HepG2 (cell line): ENCODE measurements around the gene PRRT1. TPM values are rescaled to one million over a fixed set of nuclear protein-coding genes. Genes with fewer than 3 reads are reported as not detected.
A peak's percentile ranks its signal among the peaks of the same experiment; 100 is the strongest.

Source experiments
- ARID4A ChIP-seq: sonication (generic); formaldehyde crosslinking; IDR thresholded peaks from 2 replicates; pipeline ENCODE4 v1.5.0; 2020; ENCODE audit warnings: mild to moderate bottlenecking, missing genetic modification reagents, borderline replicate concordance
- DMAP1 ChIP-seq: IDR thresholded peaks from 2 replicates; pipeline ENCODE4 v1.6.1; 2016
- HDAC1 ChIP-seq: sonication (generic); formaldehyde crosslinking; IDR thresholded peaks from 2 replicates; pipeline ENCODE4 v1.5.1; 2020; ENCODE audit warnings: mild to moderate bottlenecking, missing genetic modification reagents
- KAT8 ChIP-seq: IDR thresholded peaks from 2 replicates; pipeline ENCODE4 v1.6.1; 2016; ENCODE audit warnings: missing genetic modification reagents, missing compliant biosample characterization
- KDM2A ChIP-seq: sonication (generic); formaldehyde crosslinking; IDR thresholded peaks from 2 replicates; pipeline ENCODE4 v1.4.0; 2020; ENCODE audit warnings: low read depth, missing genetic modification reagents, borderline replicate concordance
- MAZ ChIP-seq, 2 experiments: sonication (generic) in 1 of 2; formaldehyde crosslinking in 1 of 2; IDR thresholded peaks; 2 replicates each; pipeline versions ENCODE4 v1.5.0 to v1.6.1; 2012 to 2020; ENCODE audit warnings: low read depth in 2 of 2, mild to moderate bottlenecking in 2 of 2, borderline replicate concordance in 1 of 2, improper control_type of control experiment in 1 of 2, low read length in 1 of 2, missing genetic modification reagents in 1 of 2, moderate library complexity in 1 of 2
- SOX13 ChIP-seq, 3 experiments: fragments of 450-650 bp in 1 of 3; sonication (generic) in 1 of 3; formaldehyde crosslinking in 1 of 3; IDR thresholded peaks in 2 of 3; conservative IDR thresholded peaks in 1 of 3; 2 replicates each; pipeline versions ENCODE4 v1.5.0 to v1.6.1; 2016 to 2020; ENCODE audit warnings: antibody characterized with exemption in 1 of 3, mild to moderate bottlenecking in 1 of 3, missing compliant biosample characterization in 1 of 3, missing genetic modification reagents in 1 of 3, moderate library complexity in 1 of 3
- XRCC5 ChIP-seq: fragments of 200-400 bp; formaldehyde crosslinking; optimal IDR thresholded peaks from 2 replicates; pipeline ENCODE3; 2017; ENCODE audit warnings: mild to moderate bottlenecking, low read length
- ZBTB25 ChIP-seq: IDR thresholded peaks from 2 replicates; pipeline ENCODE4 v1.6.1; 2018; ENCODE audit warnings: missing genetic modification reagents
- ZNF280D ChIP-seq: sonication (generic); formaldehyde crosslinking; IDR thresholded peaks from 2 replicates; pipeline ENCODE4 v1.5.1; 2020; ENCODE audit warnings: mild to moderate bottlenecking, missing genetic modification reagents
- ZNF317 ChIP-seq: sonication (generic); formaldehyde crosslinking; IDR thresholded peaks from 2 replicates; pipeline ENCODE4 v1.5.0; 2020; ENCODE audit warnings: mild to moderate bottlenecking, missing genetic modification reagents
- ZNF563 ChIP-seq: sonication (generic); formaldehyde crosslinking; IDR thresholded peaks from 2 replicates; pipeline ENCODE4 v1.8.0; 2022; ENCODE audit warnings: mild to moderate bottlenecking, moderate library complexity, missing genetic modification reagents
- ZNF747 ChIP-seq: sonication (generic); formaldehyde crosslinking; IDR thresholded peaks from 2 replicates; pipeline ENCODE4 v1.8.1; 2023; ENCODE audit warnings: missing genetic modification reagents, mild to moderate bottlenecking, borderline replicate concordance
- ZNF768 ChIP-seq: sonication (generic); formaldehyde crosslinking; IDR thresholded peaks from 2 replicates; pipeline ENCODE4 v1.4.0; 2020; ENCODE audit warnings: missing genetic modification reagents
- polyA plus RNA-seq, 8 experiments: library from polyadenylated mRNA; depleted of rRNA in 3 of 8; stranded (reverse) in 7 of 8; unstranded in 1 of 8; fragments of >200 nt; fragmentation: Illumina TruSeq in 4 of 8; extraction: Trizol in 4 of 8; gene quantifications; 2 replicates each; pipeline versions ENCODE4 v1.2.1 to v1.2.3, GENCODE V29; 2011 to 2016; ENCODE audit warnings: low read depth in 4 of 8, missing spikeins in 1 of 8, mixed read lengths in 1 of 8; ENCODE audit not compliant: insufficient read depth in 1 of 8
- total RNA-seq, 5 experiments: library from RNA; depleted of rRNA; stranded (reverse); fragments of >200 nt; fragmentation: Illumina TruSeq; extraction: Trizol; gene quantifications; 2 replicates each; pipeline ENCODE4 v1.2.3, GENCODE V29; 2016; ENCODE audit warnings: low read depth in 1 of 5
- TF ChIP-seq, protein P1 (sequence below), 2 experiments: sonication (generic) in 1 of 2; formaldehyde crosslinking in 1 of 2; IDR thresholded peaks; 2 replicates each; pipeline versions ENCODE4 v1.4.0 to v1.6.1; 2018 to 2020; ENCODE audit warnings: missing genetic modification reagents in 2 of 2, borderline replicate concordance in 1 of 2, low read depth in 1 of 2, mild to moderate bottlenecking in 1 of 2, missing biosample characterization in 1 of 2

Gene PRRT1
- total and polyA plus RNA-seq, 2 of the 13 experiments (the other 11 are each of a cell fraction or from before 2014, with no cell fraction given) = 0.64 to 1.4 TPM

DNA sequence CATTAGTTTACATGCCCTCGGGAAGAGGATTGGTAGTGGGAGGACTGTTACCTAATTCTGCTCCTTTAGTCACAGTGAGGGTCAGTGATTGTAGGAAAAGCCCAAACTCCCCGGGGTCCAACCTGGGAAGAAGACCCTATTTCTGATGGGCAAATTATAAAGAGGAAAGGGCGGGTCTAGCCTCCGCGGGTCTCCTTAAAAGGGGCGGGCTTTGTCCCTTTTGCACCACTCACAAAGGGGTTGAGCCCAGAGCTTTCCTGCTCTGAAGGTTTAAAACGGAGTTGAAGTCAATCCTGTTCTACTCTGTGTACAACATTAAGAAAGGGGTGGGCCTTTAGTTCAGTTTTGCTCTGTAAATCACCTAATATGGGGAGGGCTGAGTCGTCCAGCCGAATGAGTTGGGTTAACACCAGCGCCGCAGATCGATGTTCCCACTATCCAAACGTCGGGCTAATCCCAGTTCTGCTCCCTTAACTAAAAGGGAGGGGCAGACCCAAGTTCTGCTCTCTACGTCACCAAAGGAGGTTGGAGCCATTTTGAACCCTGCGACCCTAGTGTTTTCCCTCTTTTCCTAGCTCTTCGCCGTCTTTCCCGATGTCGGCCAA, 25.5 kb upstream of the PRRT1 start (continued):
- 0 out of 2 replicates have a peak, but pooled peaks have one; percentile 66 for TF ChIP-seq ARID4A (CRISPR knock-in tag)
- TF ChIP-seq DMAP1 (CRISPR knock-in tag) = peak; percentile 78
- TF ChIP-seq KAT8 (CRISPR knock-in tag) = peak; percentile 18; the same call in 1 of the 2 replicates
- peak; percentile 83; the same call in 1 of the 2 replicates for TF ChIP-seq ZNF747
- TF ChIP-seq ZNF768 (CRISPR knock-in tag) = no peak
- peak; percentile 24; the same call in 1 of the 2 replicates for TF ChIP-seq KDM2A (CRISPR knock-in tag)
- TF ChIP-seq ZNF317 = peak; percentile 69; the same call in 1 of the 2 replicates
- TF ChIP-seq ZBTB25 (CRISPR knock-in tag) = 0 out of 2 replicates have a peak, but pooled peaks have one; percentile 21
- no peak; the same call in 1 of the 2 replicates for TF ChIP-seq ZNF280D (CRISPR knock-in tag)
- 0 out of 2 replicates have a peak, but pooled peaks have one; percentile 5 for TF ChIP-seq HDAC1 (CRISPR knock-in tag)
- peak; percentile 63 for TF ChIP-seq ZNF563 (CRISPR knock-in tag)
- no peak for TF ChIP-seq MAZ (IDR thresholded peaks at IDR 0.05; ENCODE audit: borderline replicate concordance, low read depth, low read length)
- TF ChIP-seq MAZ (CRISPR knock-in tag; IDR thresholded peaks at IDR 0.05; ENCODE audit: low read depth) = peak; percentile 85; the same call in 1 of the 2 replicates
- TF ChIP-seq SOX13 (IDR thresholded peaks at IDR 0.05) = no peak
- 0 out of 4 replicates have a peak, but pooled peaks of 1 of the 2 experiments have one; percentile 14 for TF ChIP-seq SOX13 (CRISPR knock-in tag; conservative IDR thresholded peaks at IDR 0.05 in 1 of 2, IDR thresholded peaks at IDR 0.05 in 1 of 2)
- peak; percentile 9 for TF ChIP-seq XRCC5
- TF ChIP-seq, protein P1, sequence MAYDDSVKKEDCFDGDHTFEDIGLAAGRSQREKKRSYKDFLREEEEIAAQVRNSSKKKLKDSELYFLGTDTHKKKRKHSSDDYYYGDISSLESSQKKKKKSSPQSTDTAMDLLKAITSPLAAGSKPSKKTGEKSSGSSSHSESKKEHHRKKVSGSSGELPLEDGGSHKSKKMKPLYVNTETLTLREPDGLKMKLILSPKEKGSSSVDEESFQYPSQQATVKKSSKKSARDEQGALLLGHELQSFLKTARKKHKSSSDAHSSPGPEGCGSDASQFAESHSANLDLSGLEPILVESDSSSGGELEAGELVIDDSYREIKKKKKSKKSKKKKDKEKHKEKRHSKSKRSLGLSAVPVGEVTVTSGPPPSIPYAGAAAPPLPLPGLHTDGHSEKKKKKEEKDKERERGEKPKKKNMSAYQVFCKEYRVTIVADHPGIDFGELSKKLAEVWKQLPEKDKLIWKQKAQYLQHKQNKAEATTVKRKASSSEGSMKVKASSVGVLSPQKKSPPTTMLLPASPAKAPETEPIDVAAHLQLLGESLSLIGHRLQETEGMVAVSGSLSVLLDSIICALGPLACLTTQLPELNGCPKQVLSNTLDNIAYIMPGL (CRISPR knock-in tag; IDR thresholded peaks at IDR 0.05; ENCODE audit: borderline replicate concordance in 1 of 2, low read depth in 1 of 2) = peak; percentile 11 to 51; a peak in 2 of 4 replicates
